ENCODE data around the gene FHOD1.

Gene FHOD1

DNA sequence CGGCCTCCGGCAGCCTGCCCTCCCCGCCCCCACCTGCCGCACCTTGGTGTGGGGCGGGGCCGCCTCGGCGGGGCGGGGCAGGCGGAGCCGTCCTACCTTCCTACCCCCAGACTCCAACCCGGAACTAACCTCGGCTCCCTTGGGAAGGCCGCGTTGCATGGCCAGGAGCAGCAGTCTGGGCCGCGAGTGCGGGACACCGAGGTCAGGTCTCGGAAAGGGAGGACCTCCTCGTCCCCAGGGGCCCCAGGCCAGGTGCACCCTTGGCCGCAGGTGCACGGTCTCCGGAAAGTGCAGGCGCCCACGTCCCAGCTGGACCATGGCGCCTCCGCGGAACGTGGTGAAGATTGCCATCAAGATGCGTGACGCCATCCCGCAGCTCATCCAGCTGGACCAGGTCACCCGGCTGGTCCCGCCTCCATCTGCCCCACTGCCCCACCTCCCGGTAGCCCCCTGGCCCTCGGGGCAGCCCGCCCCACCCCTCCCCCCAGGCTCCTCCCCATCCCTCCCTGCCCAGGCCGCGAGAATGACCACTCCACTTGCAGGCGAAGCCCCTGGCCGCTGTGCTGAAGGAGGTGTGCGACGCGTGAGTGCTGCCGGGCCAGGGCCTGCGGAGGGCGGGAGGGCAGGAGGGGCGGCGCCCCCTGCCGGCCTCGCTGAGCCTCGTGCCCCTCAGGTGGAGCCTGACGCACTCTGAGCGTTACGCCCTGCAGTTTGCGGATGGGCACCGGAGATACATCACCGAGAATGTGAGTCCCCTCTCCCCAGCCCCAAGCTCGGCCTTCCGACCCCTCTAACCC is 48.1 kb downstream of the FHOD1 start, which contains the start of gene ELMO3:
TSS of gene ELMO3 (plus strand) at position 121 of the 797 bp plus-strand sequence. CDS start at position 317, 196 bp downstream.
- no peak for DNase-seq
- Histone ChIP-seq H3K27ac (ENCODE audit: insufficient read depth, low read length, poor library complexity, severe bottlenecking) (peak within 1 kb of the TSS; percentile 20), H3K36me3 (ENCODE audit: control insufficient read depth, insufficient read depth, low read length) (peaks cover 65% of the 10 kb centered on the region), H3K9me3 (ENCODE audit: control insufficient read depth, low read length) (no peaks in the 10 kb centered on the region), H3K4me3 (ENCODE audit: insufficient read depth, low read depth, low read length, poor library complexity, severe bottlenecking) (no peak within 1 kb of the TSS), H3K27me3 (replicated peaks; ENCODE audit: control insufficient read depth, insufficient read depth, low read length, poor library complexity, severe bottlenecking) (no peaks in the 10 kb centered on the region), H3K4me1 (ENCODE audit: control insufficient read depth, insufficient read depth, low read length, poor library complexity, severe bottlenecking) (no peaks in the 10 kb centered on the region)

DNA sequence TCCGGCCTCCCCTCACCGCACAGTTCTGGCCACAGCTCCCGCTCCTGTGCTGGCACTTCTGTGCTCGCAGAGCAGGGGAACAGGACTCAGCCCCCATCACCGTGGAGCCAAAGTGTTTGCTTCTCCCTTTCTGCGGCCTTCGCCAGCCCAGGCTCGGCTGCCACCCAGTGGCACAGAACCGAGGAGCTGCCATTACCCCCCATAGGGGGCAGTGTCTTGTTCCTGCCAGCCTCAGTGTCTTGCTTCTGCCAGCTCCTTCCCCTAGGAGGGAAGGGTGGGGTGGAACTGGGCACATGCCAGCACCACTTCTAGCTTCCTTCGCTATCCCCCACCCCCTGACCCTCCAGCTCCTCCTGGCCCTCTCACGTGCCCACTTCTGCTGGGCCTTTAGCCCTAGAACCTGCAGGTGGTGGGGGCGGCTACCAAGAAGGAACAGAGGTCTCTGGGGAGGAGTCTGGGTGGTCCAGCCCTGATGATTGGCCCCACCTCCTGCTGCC is 49.0 kb downstream of the FHOD1 start:
- Histone ChIP-seq H3K27me3 (replicated peaks; ENCODE audit: control insufficient read depth, insufficient read depth, low read length, poor library complexity, severe bottlenecking) (no peaks in the 10 kb centered on the region), H3K4me3 (ENCODE audit: insufficient read depth, low read depth, low read length, poor library complexity, severe bottlenecking) (no peak overlapping the region), H3K9me3 (ENCODE audit: control insufficient read depth, low read length) (no peaks in the 10 kb centered on the region), H3K4me1 (ENCODE audit: control insufficient read depth, insufficient read depth, low read length, poor library complexity, severe bottlenecking) (peaks cover 9% of the 10 kb centered on the region), H3K36me3 (ENCODE audit: control insufficient read depth, insufficient read depth, low read length) (peaks cover 58% of the 10 kb centered on the region), H3K27ac (ENCODE audit: insufficient read depth, low read length, poor library complexity, severe bottlenecking) (peak overlapping the region; percentile 20)
- no peak for DNase-seq

DNA sequence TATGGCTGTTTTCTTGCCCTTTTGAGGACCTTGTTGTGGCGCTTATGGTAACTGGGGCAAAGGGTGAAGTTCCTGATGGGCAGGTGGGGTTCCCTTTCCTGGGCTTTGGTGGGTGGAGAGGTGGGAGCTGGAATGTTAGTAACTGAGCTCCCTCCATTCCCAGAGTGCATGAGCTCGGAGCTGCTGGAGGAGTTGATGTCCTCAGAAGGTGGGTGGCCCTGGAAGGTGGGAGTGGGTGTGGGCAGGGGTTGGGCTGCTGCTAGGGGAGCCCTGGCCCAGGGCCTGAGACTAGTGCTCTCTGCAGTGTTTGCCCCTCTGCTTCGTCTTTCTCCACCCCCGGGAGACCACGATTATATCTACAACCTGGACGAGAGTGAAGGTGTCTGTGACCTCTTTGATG is 49.6 kb downstream of the FHOD1 start:
- no peak overlapping the region for H3K4me3 ChIP-seq (ENCODE audit: insufficient read depth, low read depth, low read length, poor library complexity, severe bottlenecking)
- H3K27me3 ChIP-seq (replicated peaks; ENCODE audit: control insufficient read depth, insufficient read depth, low read length, poor library complexity, severe bottlenecking): no peaks in the 10 kb centered on the region
- no peak for DNase-seq
- peak overlapping the region; percentile 20 for H3K27ac ChIP-seq (ENCODE audit: insufficient read depth, low read length, poor library complexity, severe bottlenecking)
- H3K4me1 ChIP-seq (ENCODE audit: control insufficient read depth, insufficient read depth, low read length, poor library complexity, severe bottlenecking): peaks cover 15% of the 10 kb centered on the region
- no peaks in the 10 kb centered on the region for H3K9me3 ChIP-seq (ENCODE audit: control insufficient read depth, low read length)
- peaks cover 52% of the 10 kb centered on the region for H3K36me3 ChIP-seq (ENCODE audit: control insufficient read depth, insufficient read depth, low read length)

DNA sequence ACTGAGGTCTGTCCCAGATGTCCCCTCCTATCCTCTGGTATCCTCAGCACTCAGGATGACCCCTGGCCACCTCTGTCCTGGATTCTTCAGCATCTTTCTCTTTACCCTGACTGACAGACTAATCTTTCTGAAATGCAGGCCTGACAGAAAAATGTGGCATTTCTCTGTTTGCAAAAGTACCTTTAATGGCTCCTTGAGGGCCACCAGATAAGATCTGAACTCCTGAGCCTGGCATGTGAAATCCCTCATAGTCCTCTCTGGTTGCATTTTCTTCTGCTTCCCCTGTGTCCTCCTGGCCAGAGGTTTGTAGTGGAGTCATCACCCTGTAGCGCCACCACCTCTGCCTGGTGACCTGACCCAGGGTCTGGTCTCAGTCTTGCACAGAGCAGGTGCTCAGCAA is 50.4 kb downstream of the FHOD1 start:
- no peaks in the 10 kb centered on the region for H3K9me3 ChIP-seq (ENCODE audit: control insufficient read depth, low read length)
- H3K36me3 ChIP-seq (ENCODE audit: control insufficient read depth, insufficient read depth, low read length): peaks cover 44% of the 10 kb centered on the region
- no peaks in the 10 kb centered on the region for H3K27me3 ChIP-seq (replicated peaks; ENCODE audit: control insufficient read depth, insufficient read depth, low read length, poor library complexity, severe bottlenecking)
- no peak for DNase-seq
- H3K27ac ChIP-seq (ENCODE audit: insufficient read depth, low read length, poor library complexity, severe bottlenecking): peak overlapping the region; percentile 7
- H3K4me1 ChIP-seq (ENCODE audit: control insufficient read depth, insufficient read depth, low read length, poor library complexity, severe bottlenecking): peaks cover 20% of the 10 kb centered on the region
- H3K4me3 ChIP-seq (ENCODE audit: insufficient read depth, low read depth, low read length, poor library complexity, severe bottlenecking): no peak overlapping the region

DNA sequence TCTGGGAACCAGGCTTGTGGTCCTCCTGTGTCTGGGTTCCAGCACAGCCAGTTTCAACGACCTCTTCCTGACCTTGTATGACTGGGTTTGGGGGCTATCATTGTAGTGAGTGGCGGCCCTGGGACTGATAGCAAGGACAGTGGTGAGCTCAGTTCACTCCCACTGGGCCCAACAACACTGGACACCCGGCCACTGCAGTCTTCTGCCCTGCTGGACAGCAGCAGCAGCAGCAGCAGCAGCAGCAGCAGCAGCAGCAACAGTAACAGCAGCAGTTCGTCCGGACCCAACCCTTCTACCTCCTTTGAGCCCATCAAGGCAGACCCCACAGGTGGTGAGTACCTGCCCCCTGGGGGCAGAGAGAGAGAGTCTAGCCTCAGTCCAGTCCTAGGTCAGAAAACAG is 51.6 kb downstream of the FHOD1 start:
- DNase-seq: no peak
- no peaks in the 10 kb centered on the region for H3K9me3 ChIP-seq (ENCODE audit: control insufficient read depth, low read length)
- H3K27me3 ChIP-seq (replicated peaks; ENCODE audit: control insufficient read depth, insufficient read depth, low read length, poor library complexity, severe bottlenecking): no peaks in the 10 kb centered on the region
- peaks cover 26% of the 10 kb centered on the region for H3K4me1 ChIP-seq (ENCODE audit: control insufficient read depth, insufficient read depth, low read length, poor library complexity, severe bottlenecking)
- peaks cover 42% of the 10 kb centered on the region for H3K36me3 ChIP-seq (ENCODE audit: control insufficient read depth, insufficient read depth, low read length)
- H3K4me3 ChIP-seq (ENCODE audit: insufficient read depth, low read depth, low read length, poor library complexity, severe bottlenecking): no peak overlapping the region
- peak overlapping the region; percentile 7 for H3K27ac ChIP-seq (ENCODE audit: insufficient read depth, low read length, poor library complexity, severe bottlenecking)

DNA sequence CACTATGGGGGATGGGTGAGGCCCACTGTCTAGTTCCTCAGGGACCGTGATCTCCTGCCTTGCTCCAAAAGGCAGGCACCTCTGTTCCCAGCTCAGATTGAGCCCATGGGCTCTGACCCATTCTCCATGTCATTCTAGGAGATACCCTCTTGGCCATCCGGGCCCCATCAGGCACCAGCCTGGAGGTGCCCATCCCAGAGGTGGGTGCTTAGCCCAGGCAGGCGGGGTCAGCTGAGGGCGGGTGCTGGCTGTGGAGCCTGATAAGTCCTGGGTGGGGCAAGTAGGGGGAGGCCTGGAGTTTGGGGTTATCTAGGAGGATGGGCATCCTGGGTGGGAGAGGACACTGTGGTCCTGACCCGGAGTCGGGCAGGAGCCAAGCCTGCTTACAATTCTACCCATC is 53.0 kb downstream of the FHOD1 start:
- Histone ChIP-seq H3K9me3 (ENCODE audit: control insufficient read depth, low read length) (no peaks in the 10 kb centered on the region), H3K4me1 (ENCODE audit: control insufficient read depth, insufficient read depth, low read length, poor library complexity, severe bottlenecking) (peaks cover 26% of the 10 kb centered on the region), H3K27me3 (replicated peaks; ENCODE audit: control insufficient read depth, insufficient read depth, low read length, poor library complexity, severe bottlenecking) (no peaks in the 10 kb centered on the region), H3K27ac (ENCODE audit: insufficient read depth, low read length, poor library complexity, severe bottlenecking) (peak overlapping the region; percentile 15), H3K4me3 (ENCODE audit: insufficient read depth, low read depth, low read length, poor library complexity, severe bottlenecking) (no peak overlapping the region), H3K36me3 (ENCODE audit: control insufficient read depth, insufficient read depth, low read length) (peaks cover 42% of the 10 kb centered on the region)
- no peak for DNase-seq

DNA sequence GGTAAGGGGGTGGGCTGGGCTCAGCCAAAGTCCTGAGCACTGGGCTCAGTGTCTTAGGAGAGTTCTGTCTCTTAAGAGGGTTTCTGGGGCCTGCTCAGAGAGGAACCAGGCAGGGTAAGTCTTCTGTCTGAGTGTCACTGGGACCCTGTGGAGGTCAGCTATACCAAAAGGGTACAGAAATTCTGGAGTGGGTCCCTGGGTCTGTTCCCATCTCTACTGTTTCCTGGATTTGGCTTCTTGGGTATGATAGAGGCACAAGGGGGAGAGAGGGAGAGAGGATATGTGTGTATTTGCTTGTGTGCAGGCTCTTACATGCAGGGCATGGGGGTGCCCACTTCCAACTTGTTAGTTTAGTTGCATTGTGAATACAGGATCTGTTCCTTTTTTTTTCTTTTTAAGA is 53.7 kb downstream of the FHOD1 start:
- H3K4me3 ChIP-seq (ENCODE audit: insufficient read depth, low read depth, low read length, poor library complexity, severe bottlenecking): peak overlapping the region; percentile 73
- H3K27me3 ChIP-seq (replicated peaks; ENCODE audit: control insufficient read depth, insufficient read depth, low read length, poor library complexity, severe bottlenecking): no peaks in the 10 kb centered on the region
- no peaks in the 10 kb centered on the region for H3K9me3 ChIP-seq (ENCODE audit: control insufficient read depth, low read length)
- peaks cover 26% of the 10 kb centered on the region for H3K4me1 ChIP-seq (ENCODE audit: control insufficient read depth, insufficient read depth, low read length, poor library complexity, severe bottlenecking)
- DNase-seq: no peak
- H3K36me3 ChIP-seq (ENCODE audit: control insufficient read depth, insufficient read depth, low read length): peaks cover 42% of the 10 kb centered on the region
- H3K27ac ChIP-seq (ENCODE audit: insufficient read depth, low read length, poor library complexity, severe bottlenecking): peak overlapping the region; percentile 85

DNA sequence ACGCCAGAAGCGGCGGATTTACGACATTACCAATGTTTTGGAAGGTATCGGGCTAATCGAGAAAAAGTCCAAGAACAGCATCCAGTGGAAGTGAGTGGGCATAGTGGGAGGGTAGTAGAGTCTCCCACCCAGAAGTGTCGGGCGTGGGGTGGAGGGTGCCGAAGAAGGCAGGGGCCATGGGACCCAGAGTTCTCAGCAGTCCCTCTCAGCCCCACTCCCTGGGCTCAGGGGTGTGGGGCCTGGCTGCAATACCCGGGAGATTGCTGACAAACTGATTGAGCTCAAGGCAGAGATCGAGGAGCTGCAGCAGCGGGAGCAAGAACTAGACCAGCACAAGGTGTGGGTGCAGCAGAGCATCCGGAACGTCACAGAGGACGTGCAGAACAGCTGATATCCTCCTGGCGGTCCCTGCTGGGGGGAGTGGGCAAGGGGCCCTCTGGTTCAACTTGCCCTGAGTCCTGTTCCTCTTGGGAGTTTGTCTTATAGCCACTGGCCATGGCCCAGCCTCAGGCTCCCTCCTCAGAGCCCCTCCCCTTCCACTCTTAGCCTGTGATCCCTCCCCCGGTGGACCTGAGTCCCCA is 54.4 kb downstream of the FHOD1 start:
- DNase-seq: no peak
- Histone ChIP-seq H3K4me3 (ENCODE audit: insufficient read depth, low read depth, low read length, poor library complexity, severe bottlenecking) (peak overlapping the region; percentile 73), H3K4me1 (ENCODE audit: control insufficient read depth, insufficient read depth, low read length, poor library complexity, severe bottlenecking) (peaks cover 26% of the 10 kb centered on the region)

DNA sequence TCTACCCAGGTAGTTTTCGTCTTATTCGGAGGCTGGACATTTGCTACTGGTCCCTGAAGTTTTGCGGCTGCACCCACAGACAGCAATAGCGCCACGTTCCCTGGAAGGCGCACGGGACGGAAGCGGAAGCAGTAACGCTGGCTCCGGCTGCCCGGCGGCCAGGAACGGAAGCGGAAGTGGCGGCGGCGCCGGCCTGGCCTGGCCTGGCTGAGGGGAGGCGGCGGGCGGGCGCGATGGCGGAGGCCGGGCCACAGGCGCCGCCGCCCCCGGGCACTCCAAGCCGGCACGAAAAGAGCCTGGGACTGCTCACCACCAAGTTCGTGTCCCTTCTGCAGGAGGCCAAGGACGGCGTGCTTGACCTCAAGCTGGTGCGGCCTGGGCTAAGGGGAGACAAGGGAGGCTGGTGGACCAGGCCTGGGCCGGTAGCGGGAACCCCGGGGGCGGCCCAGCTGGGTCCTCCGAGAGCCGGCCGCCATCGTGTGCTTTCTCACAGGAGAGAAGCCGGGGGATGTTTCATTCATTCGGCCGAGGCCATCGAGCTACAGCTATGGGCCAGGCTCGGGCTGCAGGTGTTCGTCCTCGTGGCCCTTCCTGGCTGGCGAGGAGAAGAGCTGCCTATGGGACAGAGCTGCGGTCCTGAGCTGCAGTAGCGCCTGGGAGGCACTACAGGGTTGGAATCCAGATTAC is 55.1 kb downstream of the FHOD1 start, which contains the start of gene E2F4:
TSS of gene E2F4 (plus strand) at position 161 of the 687 bp plus-strand sequence. CDS start at position 234, 73 bp downstream.
- Histone ChIP-seq H3K36me3 (ENCODE audit: control insufficient read depth, insufficient read depth, low read length) (peaks cover 29% of the 10 kb centered on the region), H3K4me3 (ENCODE audit: insufficient read depth, low read depth, low read length, poor library complexity, severe bottlenecking) (peak within 1 kb of the TSS; percentile 73), H3K27me3 (replicated peaks; ENCODE audit: control insufficient read depth, insufficient read depth, low read length, poor library complexity, severe bottlenecking) (no peaks in the 10 kb centered on the region), H3K27ac (ENCODE audit: insufficient read depth, low read length, poor library complexity, severe bottlenecking) (peak within 1 kb of the TSS; percentile 85), H3K9me3 (ENCODE audit: control insufficient read depth, low read length) (no peaks in the 10 kb centered on the region), H3K4me1 (ENCODE audit: control insufficient read depth, insufficient read depth, low read length, poor library complexity, severe bottlenecking) (peaks cover 26% of the 10 kb centered on the region)
- DNase-seq: peak; percentile 72 to 81 (median 75)

More for the DNA sequence above, 54.4 kb downstream of the FHOD1 start:
- Histone ChIP-seq H3K36me3 (ENCODE audit: control insufficient read depth, insufficient read depth, low read length) (peaks cover 37% of the 10 kb centered on the region), H3K9me3 (ENCODE audit: control insufficient read depth, low read length) (no peaks in the 10 kb centered on the region), H3K27ac (ENCODE audit: insufficient read depth, low read length, poor library complexity, severe bottlenecking) (peak overlapping the region; percentile 85), H3K27me3 (replicated peaks; ENCODE audit: control insufficient read depth, insufficient read depth, low read length, poor library complexity, severe bottlenecking) (no peaks in the 10 kb centered on the region)
